B cell (primary cell): ENCODE results near the gene FOXR2. TPM values are rescaled to one million over a fixed set of nuclear protein-coding genes. Genes with fewer than 3 reads are reported as not detected.

Source experiments
- ATAC-seq: fragments of 200-7000 bp; cut with Tn5 transposase; one replicate; pipeline ENCODE4 v1.10.0; 2021; ENCODE audit warnings: low read depth, mild to moderate bottlenecking, moderate number of reproducible peaks, moderate library complexity
- CTCF ChIA-PET: fragments of 350-600 bp; sonication (Branson Sonifier 250); formaldehyde crosslinking; loops from one replicate; lab custom pipeline; 2021; ENCODE audit warnings: antibody characterized with exemption, inconsistent platforms; lab: Charles Lee
- POLR2A ChIA-PET: fragments of 350-600 bp; sonication (Branson Sonifier 250); formaldehyde crosslinking; loops from one replicate; lab custom pipeline; 2021; ENCODE audit warnings: antibody characterized with exemption; lab: Charles Lee
- DNase-seq: peaks from one replicate; pipeline ENCODE4 v3.0.0; 2013
- H2AFZ ChIP-seq: 2 replicates; pipeline ENCODE4 v1.6.1; 2012; ENCODE audit warnings: mild to moderate bottlenecking, low read depth, low read length; ENCODE audit not compliant: insufficient read depth, poor library complexity, severe bottlenecking
- H3K27ac ChIP-seq, 2 donors: 1 replicate in 1 of 2; 2 replicates in 1 of 2; pipeline ENCODE4 v1.5.1; 2012 to 2013; ENCODE audit warnings: low read length in 2 of 2, mild to moderate bottlenecking in 2 of 2, moderate library complexity in 1 of 2
- H3K27me3 ChIP-seq, 4 experiments: fragments of 200-600 bp in 1 of 4; sonication (generic) in 1 of 4; replicated peaks in 1 of 4; 1 replicate in 2 of 4; 2 replicates in 2 of 4; pipeline versions ENCODE4 v1.6.1 to v1.7.0; 2013 to 2016; ENCODE audit warnings: low read length in 3 of 4, mild to moderate bottlenecking in 2 of 4, mixed read lengths in 1 of 4, moderate library complexity in 1 of 4; ENCODE audit not compliant: insufficient read depth in 4 of 4, control insufficient read depth in 3 of 4; ENCODE audit errors: control extremely low read depth in 1 of 4
- H3K36me3 ChIP-seq, 2 experiments: replicated peaks in 1 of 2; 1 replicate in 1 of 2; 2 replicates in 1 of 2; pipeline versions ENCODE4 v1.6.1 to v1.7.1; 2013; ENCODE audit warnings: low read length in 1 of 2; ENCODE audit not compliant: insufficient read depth in 2 of 2, control insufficient read depth in 1 of 2; ENCODE audit errors: control extremely low read depth in 1 of 2, extremely low read depth in 1 of 2
- H3K4me1 ChIP-seq, 2 donors: fragments of 200-600 bp in 1 of 2; sonication (generic) in 1 of 2; 1 replicate in 1 of 2; 2 replicates in 1 of 2; pipeline versions ENCODE4 v1.5.1 to v1.6.1; 2013 to 2017; ENCODE audit warnings: low read length in 2 of 2; ENCODE audit not compliant: control insufficient read depth in 2 of 2, insufficient read depth in 2 of 2
- H3K4me2 ChIP-seq: replicated peaks from 2 replicates; pipeline ENCODE3; 2012; ENCODE audit warnings: mild to moderate bottlenecking, low read depth, low read length; ENCODE audit not compliant: poor library complexity, severe bottlenecking
- H3K4me3 ChIP-seq, 5 experiments: fragments of 200-600 bp in 1 of 5; sonication (generic) in 1 of 5; 1 replicate in 3 of 5; 2 replicates in 2 of 5; pipeline versions ENCODE4 v1.5.1 to v1.7.0; 2011 to 2016; ENCODE audit warnings: low read length in 4 of 5, mild to moderate bottlenecking in 4 of 5, low read depth in 2 of 5, control low read depth in 1 of 5, moderate library complexity in 1 of 5; ENCODE audit not compliant: insufficient read depth in 1 of 5; ENCODE audit errors: control extremely low read depth in 1 of 5, extremely low read depth in 1 of 5
- H3K79me2 ChIP-seq: fragments of 200-600 bp; sonication (generic); one replicate; pipeline ENCODE4 v1.6.0; 2016; ENCODE audit warnings: low read length; ENCODE audit not compliant: control insufficient read depth, insufficient read depth
- H3K9ac ChIP-seq: fragments of 200-600 bp; sonication (generic); 2 replicates; pipeline ENCODE4 v1.6.1; 2017; ENCODE audit warnings: mild to moderate bottlenecking, low read length, moderate library complexity
- H3K9me3 ChIP-seq, 3 donors: one replicate each; pipeline versions ENCODE4 v1.6.1 to v1.7.1; 2013; ENCODE audit warnings: low read length in 2 of 3; ENCODE audit not compliant: control insufficient read depth in 2 of 3, insufficient read depth in 1 of 3; ENCODE audit errors: control extremely low read depth in 1 of 3
- H4K20me1 ChIP-seq: 2 replicates; pipeline ENCODE4 v1.6.0; 2012; ENCODE audit warnings: mild to moderate bottlenecking, low read length; ENCODE audit not compliant: insufficient read depth, control insufficient read depth, poor library complexity, severe bottlenecking
- H3K27ac Mint-ChIP-seq: one replicate; pipeline ENCODE4 v1.8.0; 2021; ENCODE audit warnings: mixed read lengths
- H3K27me3 Mint-ChIP-seq: one replicate; pipeline ENCODE4 v1.8.0; 2021; ENCODE audit warnings: mixed read lengths
- H3K4me1 Mint-ChIP-seq: one replicate; pipeline ENCODE4 v1.8.0; 2021; ENCODE audit warnings: mixed read lengths
- H3K4me3 Mint-ChIP-seq: one replicate; pipeline ENCODE4 v1.8.0; 2021; ENCODE audit warnings: mixed read lengths
- H3K9me3 Mint-ChIP-seq: one replicate; pipeline ENCODE4 v1.8.0; 2022; ENCODE audit warnings: mixed read lengths; ENCODE audit not compliant: insufficient read depth
- CTCF ChIP-seq: fragments of 200-600 bp; IDR thresholded peaks from one replicate; pipeline ENCODE4 v1.8.0; 2022; ENCODE audit warnings: antibody characterized with exemption, mild to moderate bottlenecking
- EZH2 ChIP-seq: IDR thresholded peaks from 2 replicates; pipeline ENCODE4 v1.6.1; 2012; ENCODE audit warnings: borderline replicate concordance, low read depth, mild to moderate bottlenecking, moderate library complexity, low read length; ENCODE audit not compliant: insufficient read depth, poor library complexity, severe bottlenecking
- WGBS: methylation state at CpG from one replicate; pipeline ENCODE4 v1.1.5; 2013; ENCODE audit warnings: missing lambda C conversion rate; ENCODE audit not compliant: insufficient coverage; 5-methylcytosine and 5-hydroxymethylcytosine counted together
- intact Hi-C: fragments of 100-400 bp; cut with micrococcal nuclease; formaldehyde crosslinking; loops from one replicate; pipeline ENCODE4 v1.10.0; 2022
- polyA plus RNA-seq: library from polyadenylated mRNA; depleted of rRNA; stranded (reverse); fragments of >200 nt; gene quantifications from 2 replicates; pipeline ENCODE4 v1.2.3, GENCODE V29; 2012
- total RNA-seq, 2 donors: library from RNA; stranded (reverse); fragments of 120-200 nt in 1 of 2; gene quantifications; 1 replicate in 1 of 2; 2 replicates in 1 of 2; pipeline versions ENCODE4 v1.2.3 to v1.2.4, GENCODE V29; 2013 to 2022

The FOXR2 gene
- total and polyA plus RNA-seq, 2 donors (not counting 1 experiment from before 2014, with no cell fraction given) = not detected

GRCh38 chrX:55640854-55641253 is 17.7 kb downstream of the FOXR2 start:
- no peak overlapping the region for H3K27ac ChIP-seq
- WGBS = no CpG with 5 or more reads among the region's 4 CpGs
- no peaks in the 10 kb centered on the region for H3K36me3 ChIP-seq
- H3K79me2 ChIP-seq = no peaks in the 10 kb centered on the region
- H3K27me3 Mint-ChIP-seq = no peaks in the 10 kb centered on the region
- no peak overlapping the region for H2AFZ ChIP-seq
- H3K4me3 Mint-ChIP-seq = no peak overlapping the region
- H3K4me1 Mint-ChIP-seq = peaks cover 11% of the 10 kb centered on the region
- peaks cover 0 to 10% (median 0%) of the 10 kb centered on the region in 3 donors for H3K9me3 ChIP-seq
- H3K27me3 ChIP-seq = no peaks in the 10 kb centered on the region
- intact Hi-C loops = loop anchor here (10.0 kb wide), 2 partner anchors 274 to 996 kb away; no protein-coding TSS in a partner anchor
- H3K4me1 ChIP-seq = peaks cover 0 to under 1% of the 10 kb centered on the region in 2 donors
- no peak overlapping the region for H3K4me3 ChIP-seq
- ATAC-seq (no peak), DNase-seq (peak; percentile 28)
- no peak for TF ChIP-seq CTCF
- no peak for TF ChIP-seq EZH2
- no peaks in the 10 kb centered on the region for H4K20me1 ChIP-seq
- CTCF ChIA-PET = no interaction called here
- no peaks in the 10 kb centered on the region for H3K9me3 Mint-ChIP-seq
- no peak overlapping the region for H3K27ac Mint-ChIP-seq
- POLR2A ChIA-PET = no interaction called here
- no peak overlapping the region for H3K4me2 ChIP-seq
- no peak overlapping the region for H3K9ac ChIP-seq

- no peak overlapping the region for H3K4me3 ChIP-seq
- intact Hi-C loops = loop anchor here (10.0 kb wide), 2 partner anchors 266 to 1004 kb away; no protein-coding TSS in a partner anchor
- 63% methylated on average over 2 of the region's 5 CpGs for WGBS
- Mint-ChIP-seq H3K27me3 (no peaks in the 10 kb centered on the region), H3K9me3 (no peaks in the 10 kb centered on the region), H3K4me3 (peak overlapping the region; percentile 35), H3K27ac (peak overlapping the region; percentile 93), H3K4me1 (peaks cover 41% of the 10 kb centered on the region)
- peaks cover 22 to 33% of the 10 kb centered on the region in 2 donors for H3K4me1 ChIP-seq
- H3K4me2 ChIP-seq = peak overlapping the region; percentile 25
- no peaks in the 10 kb centered on the region for H3K27me3 ChIP-seq
- ATAC-seq = no peak
- H2AFZ ChIP-seq = peak overlapping the region; percentile 46
- no peaks in the 10 kb centered on the region for H4K20me1 ChIP-seq
- TF ChIP-seq CTCF = no peak
- TF ChIP-seq EZH2 = no peak
- H3K36me3 ChIP-seq = no peaks in the 10 kb centered on the region
- DNase-seq = peak; percentile 13
- H3K9me3 ChIP-seq = no peaks in the 10 kb centered on the region
- POLR2A ChIA-PET = no interaction called here
- no peaks in the 10 kb centered on the region for H3K79me2 ChIP-seq
- no peak overlapping the region for H3K9ac ChIP-seq
- CTCF ChIA-PET = no interaction called here
- H3K27ac ChIP-seq = peak overlapping the region; percentile 67 to 79
Observed at GRCh38 chrX:55648434-55648833, 25.2 kb downstream of the FOXR2 start.
